GM13977 (cell line): Measurements from ENCODE around the gene TCN1.
"Not testable (repeated sequence)": the region's sequence is repeated elsewhere in the genome, so short reads cannot be mapped to it uniquely, and the experiment has no call there.

ENCODE experiments used
- DNase-seq: peaks from one replicate; pipeline ENCODE4 v3.0.0; 2012; ENCODE audit warnings: low spot score
- in situ Hi-C: fragments of 300-500 bp; cut with MboI; formaldehyde crosslinking; loops from one replicate; pipeline ENCODE4 v1.12.0; 2022; ENCODE audit warnings: low sequenced_read_pairs, low pct_unique_long_range_greater_than_20kb, mixed read lengths, inconsistent platforms; ENCODE audit not compliant: unreplicated experiment
- TF ChIP-seq, protein P1 (sequence below): IDR thresholded peaks from 2 replicates; pipeline ENCODE4 v1.5.1; 2012; ENCODE audit warnings: mild to moderate bottlenecking, control low read depth; ENCODE audit not compliant: insufficient read depth; ENCODE audit errors: extremely low read depth, missing control alignments

TCN1 gene

DNA sequence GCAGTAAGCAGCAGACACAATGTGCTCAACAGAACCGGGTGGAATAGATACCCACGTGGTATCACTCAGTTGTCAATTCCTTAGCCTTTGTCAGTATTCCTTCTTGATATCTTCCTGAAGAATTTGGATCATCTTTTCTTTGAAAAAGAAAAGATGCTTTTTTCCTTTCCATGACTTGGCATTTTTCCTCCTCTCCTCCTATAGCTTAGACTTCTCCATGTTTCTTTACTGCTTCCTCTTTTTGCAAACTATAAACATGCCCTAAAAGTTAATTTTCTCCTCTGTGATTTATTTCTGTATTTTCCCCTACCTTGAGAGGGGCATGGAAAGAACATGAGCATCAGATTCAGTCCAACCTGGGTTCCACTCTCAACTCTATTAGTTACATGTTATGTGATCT lies 32.7 kb downstream of the TCN1 start:
- in situ Hi-C loops, result no loop called here
- no peak for DNase-seq
- TF ChIP-seq, protein P1, sequence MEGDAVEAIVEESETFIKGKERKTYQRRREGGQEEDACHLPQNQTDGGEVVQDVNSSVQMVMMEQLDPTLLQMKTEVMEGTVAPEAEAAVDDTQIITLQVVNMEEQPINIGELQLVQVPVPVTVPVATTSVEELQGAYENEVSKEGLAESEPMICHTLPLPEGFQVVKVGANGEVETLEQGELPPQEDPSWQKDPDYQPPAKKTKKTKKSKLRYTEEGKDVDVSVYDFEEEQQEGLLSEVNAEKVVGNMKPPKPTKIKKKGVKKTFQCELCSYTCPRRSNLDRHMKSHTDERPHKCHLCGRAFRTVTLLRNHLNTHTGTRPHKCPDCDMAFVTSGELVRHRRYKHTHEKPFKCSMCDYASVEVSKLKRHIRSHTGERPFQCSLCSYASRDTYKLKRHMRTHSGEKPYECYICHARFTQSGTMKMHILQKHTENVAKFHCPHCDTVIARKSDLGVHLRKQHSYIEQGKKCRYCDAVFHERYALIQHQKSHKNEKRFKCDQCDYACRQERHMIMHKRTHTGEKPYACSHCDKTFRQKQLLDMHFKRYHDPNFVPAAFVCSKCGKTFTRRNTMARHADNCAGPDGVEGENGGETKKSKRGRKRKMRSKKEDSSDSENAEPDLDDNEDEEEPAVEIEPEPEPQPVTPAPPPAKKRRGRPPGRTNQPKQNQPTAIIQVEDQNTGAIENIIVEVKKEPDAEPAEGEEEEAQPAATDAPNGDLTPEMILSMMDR, result no peak

DNA sequence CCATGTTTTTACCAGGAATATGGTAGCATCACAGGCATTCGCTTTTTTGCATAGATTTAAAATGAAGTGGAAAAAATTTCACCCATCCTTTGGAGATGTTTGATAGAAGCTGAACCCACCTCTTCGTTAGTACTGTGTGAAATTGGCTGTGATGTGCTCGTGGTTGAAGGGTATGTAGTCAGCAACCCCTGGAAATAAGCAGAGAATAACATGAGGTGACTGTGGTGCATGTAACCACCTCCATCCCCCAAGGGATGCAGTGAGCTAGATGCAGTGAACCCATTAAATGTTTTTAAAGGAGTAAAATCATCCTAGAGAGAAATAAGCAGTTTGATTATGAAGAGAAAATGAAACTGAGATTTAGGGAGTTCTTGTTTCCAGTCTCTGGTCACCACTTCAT lies 36.9 kb downstream of the TCN1 start:
- in situ Hi-C loops, result no loop called here
- TF ChIP-seq, protein P1, result no peak
- DNase-seq, result no peak

DNA sequence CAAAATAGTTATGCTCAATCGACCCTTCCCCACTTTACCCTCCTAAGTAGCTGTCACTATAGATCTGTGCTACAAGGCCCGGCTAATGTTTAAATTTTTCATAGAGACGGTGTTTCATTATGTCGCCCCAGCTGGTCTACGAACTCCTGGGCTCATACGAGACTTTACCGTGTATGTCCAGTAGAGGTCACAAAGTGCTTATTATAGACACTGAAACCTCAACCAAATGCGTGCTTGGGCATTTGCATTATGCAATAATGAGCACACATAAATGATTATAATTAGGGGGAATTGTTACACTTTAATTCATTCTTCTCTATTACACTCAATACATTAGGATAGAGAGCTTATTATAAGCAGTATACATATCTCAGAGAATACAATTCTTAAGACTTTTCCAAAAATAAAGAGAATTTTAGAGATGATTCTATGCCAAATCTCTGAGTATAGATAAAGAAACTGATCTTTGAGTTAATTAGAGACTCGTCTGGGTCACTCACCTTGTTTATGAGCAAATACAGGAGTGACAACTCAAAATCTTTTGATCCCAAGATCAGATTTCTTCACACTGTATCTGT lies 43.2 kb downstream of the TCN1 start:
- in situ Hi-C loops, result loop anchor here (25.0 kb wide), 1 partner anchor 664 kb away; the partner anchor contains the start of gene MS4A12
- peak; percentile 56 for DNase-seq
- TF ChIP-seq, protein P1, result peak; percentile 67

DNA sequence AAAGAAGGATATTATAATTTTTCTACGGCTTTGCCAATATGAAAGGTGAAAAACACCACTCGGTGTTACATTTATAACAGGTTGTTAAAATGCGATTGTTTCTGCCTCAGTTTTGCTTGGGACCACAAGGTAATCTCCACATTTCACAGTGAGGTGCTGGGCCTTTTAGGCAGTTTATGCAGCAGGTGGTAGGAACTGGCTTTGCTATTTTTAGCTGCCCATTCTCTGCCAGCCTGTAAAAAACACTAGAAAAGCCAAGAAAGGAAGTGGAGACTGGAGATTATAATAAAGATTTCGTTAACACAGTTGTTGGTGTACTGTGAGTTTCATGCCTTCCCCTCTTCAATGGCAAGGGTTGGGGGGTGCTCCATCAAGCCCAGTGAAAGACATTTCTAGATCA lies 47.7 kb downstream of the TCN1 start:
- DNase-seq, result no peak
- TF ChIP-seq, protein P1, result no peak
- in situ Hi-C loops, result loop anchor here (25.0 kb wide), 1 partner anchor 669 kb away; the partner anchor contains the start of gene MS4A12

DNA sequence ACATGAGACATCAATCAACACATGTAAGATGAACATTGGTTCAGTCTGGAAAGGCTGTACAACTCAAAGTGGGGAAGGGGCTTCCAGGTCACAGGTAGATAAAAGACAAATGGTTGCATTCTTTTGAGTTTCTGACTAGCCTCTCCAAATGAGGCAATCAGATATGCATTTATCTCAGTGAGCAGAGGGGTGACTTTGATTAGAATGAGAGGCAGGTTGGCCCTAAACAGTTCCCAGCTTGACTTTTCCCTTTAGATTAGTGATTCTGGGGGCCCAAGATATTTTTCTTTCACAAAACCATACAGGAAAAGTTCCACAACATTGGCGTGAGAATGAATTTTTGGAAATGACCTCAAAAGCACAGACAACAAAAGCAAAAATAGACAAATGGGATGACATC lies 49.9 kb downstream of the TCN1 start:
- in situ Hi-C loops, result loop anchor here (25.0 kb wide), 1 partner anchor 671 kb away; the partner anchor contains the start of gene MS4A12
- DNase-seq, result not testable (repeated sequence)

DNA sequence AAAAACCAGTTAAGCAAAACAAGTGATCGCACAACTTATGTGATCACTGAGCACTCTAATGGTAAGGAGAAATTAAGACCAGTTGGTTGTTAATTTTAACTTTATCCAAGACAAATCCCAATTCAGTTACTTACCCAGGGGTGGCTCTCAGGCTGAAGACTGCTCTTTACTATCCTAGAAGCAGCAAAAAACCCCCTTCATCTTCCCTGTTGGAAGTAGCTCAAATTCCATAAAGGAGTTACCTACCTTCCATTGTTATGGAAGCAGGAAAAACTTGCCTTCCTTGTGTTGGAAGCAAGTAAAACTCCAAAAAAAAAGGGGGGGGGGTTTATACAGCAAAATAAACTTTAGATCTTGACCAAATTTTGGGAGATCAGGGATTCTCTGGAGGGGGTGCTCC lies 50.5 kb downstream of the TCN1 start:
- TF ChIP-seq, protein P1, result no peak
- in situ Hi-C loops, result loop anchor here (25.0 kb wide), 1 partner anchor 672 kb away; the partner anchor contains the start of gene MS4A12
- DNase-seq, result no peak

DNA sequence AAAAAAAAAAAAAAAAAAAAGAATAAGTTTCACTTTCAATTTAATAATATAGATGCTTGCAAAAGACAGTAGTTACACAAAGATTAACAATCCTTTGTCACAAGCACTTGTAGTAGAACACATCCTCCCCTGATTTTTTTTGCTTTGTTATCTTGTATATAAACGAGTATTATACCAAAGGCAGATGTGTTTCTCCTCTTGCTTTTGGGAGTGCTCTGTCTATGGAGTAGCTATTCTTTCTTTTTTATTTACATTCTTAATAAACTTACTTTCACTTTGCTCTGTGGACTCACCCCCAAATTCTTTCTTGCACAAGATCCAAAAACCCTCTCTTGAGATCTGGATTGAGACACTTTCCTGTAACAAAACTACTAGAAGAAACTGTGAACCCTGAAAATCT lies 52.3 kb downstream of the TCN1 start:
- in situ Hi-C loops, result loop anchor here (25.0 kb wide), 1 partner anchor 673 kb away; the partner anchor contains the start of gene MS4A12
- TF ChIP-seq, protein P1, result no peak
- no peak for DNase-seq
